K562 treated with DMSO at 1 percent for 4 hours (cell line): Measurements from ENCODE around the gene PUM2. TPM values are rescaled to one million over a fixed set of nuclear protein-coding genes. Genes with fewer than 3 reads are reported as not detected.

Source experiments
- total RNA-seq: library from RNA; unstranded; fragments of 300-600 nt; gene quantifications from 2 replicates; pipeline ENCODE4 v1.2.3, GENCODE V29; 2022; ENCODE audit not compliant: insufficient read depth

PUM2 gene, protein sequence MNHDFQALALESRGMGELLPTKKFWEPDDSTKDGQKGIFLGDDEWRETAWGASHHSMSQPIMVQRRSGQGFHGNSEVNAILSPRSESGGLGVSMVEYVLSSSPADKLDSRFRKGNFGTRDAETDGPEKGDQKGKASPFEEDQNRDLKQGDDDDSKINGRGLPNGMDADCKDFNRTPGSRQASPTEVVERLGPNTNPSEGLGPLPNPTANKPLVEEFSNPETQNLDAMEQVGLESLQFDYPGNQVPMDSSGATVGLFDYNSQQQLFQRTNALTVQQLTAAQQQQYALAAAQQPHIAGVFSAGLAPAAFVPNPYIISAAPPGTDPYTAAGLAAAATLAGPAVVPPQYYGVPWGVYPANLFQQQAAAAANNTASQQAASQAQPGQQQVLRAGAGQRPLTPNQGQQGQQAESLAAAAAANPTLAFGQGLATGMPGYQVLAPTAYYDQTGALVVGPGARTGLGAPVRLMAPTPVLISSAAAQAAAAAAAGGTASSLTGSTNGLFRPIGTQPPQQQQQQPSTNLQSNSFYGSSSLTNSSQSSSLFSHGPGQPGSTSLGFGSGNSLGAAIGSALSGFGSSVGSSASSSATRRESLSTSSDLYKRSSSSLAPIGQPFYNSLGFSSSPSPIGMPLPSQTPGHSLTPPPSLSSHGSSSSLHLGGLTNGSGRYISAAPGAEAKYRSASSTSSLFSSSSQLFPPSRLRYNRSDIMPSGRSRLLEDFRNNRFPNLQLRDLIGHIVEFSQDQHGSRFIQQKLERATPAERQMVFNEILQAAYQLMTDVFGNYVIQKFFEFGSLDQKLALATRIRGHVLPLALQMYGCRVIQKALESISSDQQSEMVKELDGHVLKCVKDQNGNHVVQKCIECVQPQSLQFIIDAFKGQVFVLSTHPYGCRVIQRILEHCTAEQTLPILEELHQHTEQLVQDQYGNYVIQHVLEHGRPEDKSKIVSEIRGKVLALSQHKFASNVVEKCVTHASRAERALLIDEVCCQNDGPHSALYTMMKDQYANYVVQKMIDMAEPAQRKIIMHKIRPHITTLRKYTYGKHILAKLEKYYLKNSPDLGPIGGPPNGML
- total RNA-seq = 18.4 and 27.1 TPM in 2 replicates

DNA sequence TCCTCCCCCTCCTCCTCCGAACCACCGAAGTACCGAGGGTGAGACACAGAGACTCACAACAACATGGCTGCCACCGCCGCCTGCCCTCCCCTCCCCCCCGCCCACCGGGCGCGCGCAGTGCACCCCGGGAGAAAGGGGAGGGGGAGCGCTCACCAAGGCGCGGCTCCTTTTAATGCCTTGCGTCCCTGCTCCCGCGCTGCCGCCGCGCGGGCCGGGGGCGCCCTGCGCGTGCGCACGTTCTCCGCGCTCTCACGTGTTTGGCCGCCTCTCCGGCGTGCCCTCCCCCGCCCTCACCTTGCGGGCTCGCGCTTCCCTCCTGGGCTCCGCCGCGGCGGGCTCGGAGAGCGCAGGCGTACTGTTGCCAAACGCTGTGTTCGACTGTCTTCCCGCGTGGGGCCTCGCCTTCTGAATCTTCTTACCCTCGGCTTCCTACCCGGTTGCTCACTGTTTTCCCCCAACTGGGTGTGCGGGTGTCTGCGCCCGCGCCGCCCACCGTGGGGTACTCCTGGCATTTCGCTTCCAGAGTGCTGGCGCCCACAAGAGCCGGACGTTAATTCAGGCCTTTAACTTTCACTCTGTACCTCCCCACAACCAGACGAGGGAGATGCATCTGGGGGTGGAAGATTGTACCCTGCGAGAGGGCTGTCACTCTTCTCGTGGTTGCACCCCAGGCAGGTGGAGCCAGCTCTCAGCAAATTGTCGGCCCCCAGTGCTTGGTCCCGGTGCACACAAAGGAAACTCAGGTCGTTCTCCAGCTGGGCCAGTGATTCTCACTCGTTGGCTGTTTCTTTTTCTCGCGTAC lies at the start of gene PUM2:
TSS of gene PUM2 (minus strand) at position 92 of the 802 bp plus-strand sequence. CDS start 23,484 bp downstream, outside the sequence.

DNA sequence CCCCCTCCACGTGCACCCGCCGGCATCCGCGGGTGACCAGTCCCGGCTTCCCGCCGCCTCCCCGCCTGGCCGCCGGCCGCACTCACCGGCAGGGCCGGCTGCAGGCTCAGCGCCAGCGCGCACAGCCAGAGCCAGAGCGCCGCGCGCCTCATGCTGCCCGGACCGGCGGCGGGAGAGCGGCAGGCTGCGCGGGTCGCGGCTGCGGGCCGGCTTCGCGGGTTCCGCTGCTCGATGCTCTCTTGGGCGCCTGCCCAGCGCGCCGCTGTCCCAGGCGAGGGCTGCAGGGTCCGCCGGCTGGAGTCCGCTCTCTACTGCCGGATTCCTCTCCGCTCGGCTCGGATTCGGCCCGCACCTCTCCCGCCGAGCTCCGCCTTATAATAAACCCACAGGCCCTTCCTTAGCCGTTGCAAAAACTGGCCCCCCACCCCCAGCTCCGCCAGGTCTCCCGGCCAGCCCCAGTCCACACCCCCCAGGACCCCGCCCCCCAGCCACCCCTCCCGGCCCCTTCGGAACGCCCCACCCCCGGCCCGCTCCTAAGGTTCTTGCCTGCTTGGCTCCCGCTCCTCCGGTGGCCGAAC lies 125.8 kb downstream of the PUM2 start, which contains the start of gene SDC1:
TSS of gene SDC1 (minus strand) at position 415 of the 578 bp plus-strand sequence. CDS start at position 152, 263 bp downstream.

Other genes with a start within 250 kb of the PUM2 start
- 0.48 TPM in 1 of 2 replicates, not detected in the other for gene SDC1, start 125.7 kb downstream of the PUM2 start, total RNA-seq
- 3.7 and 6.4 TPM in 2 replicates for gene RHOB, start 96.2 kb upstream of the PUM2 start, total RNA-seq